HL-60 (cell line): ENCODE results near the gene ZSCAN5B.
"Not testable (repeated sequence)": the region's sequence is repeated elsewhere in the genome, so short reads cannot be mapped to it uniquely, and the experiment has no call there.

Experiments used
- GABPA ChIP-seq: IDR thresholded peaks from 2 replicates; pipeline ENCODE4 v1.6.1; 2012; ENCODE audit warnings: low read depth
- POLR2AphosphoS5 ChIP-seq: IDR thresholded peaks from 2 replicates; pipeline ENCODE4 v1.6.1; 2012; ENCODE audit warnings: low read depth
- SPI1 ChIP-seq: IDR thresholded peaks from 2 replicates; pipeline ENCODE4 v1.6.1; 2012; ENCODE audit warnings: low read depth, mild to moderate bottlenecking, borderline replicate concordance
- TF ChIP-seq, protein P1 (sequence below): IDR thresholded peaks from one replicate; pipeline ENCODE4 v1.5.1; 2011; ENCODE audit warnings: low read length, control low read depth, inconsistent platforms; ENCODE audit not compliant: insufficient read depth

GRCh38 chr19:56221442-56221841, 23.9 kb upstream of the ZSCAN5B start:
- TF ChIP-seq, protein P1, sequence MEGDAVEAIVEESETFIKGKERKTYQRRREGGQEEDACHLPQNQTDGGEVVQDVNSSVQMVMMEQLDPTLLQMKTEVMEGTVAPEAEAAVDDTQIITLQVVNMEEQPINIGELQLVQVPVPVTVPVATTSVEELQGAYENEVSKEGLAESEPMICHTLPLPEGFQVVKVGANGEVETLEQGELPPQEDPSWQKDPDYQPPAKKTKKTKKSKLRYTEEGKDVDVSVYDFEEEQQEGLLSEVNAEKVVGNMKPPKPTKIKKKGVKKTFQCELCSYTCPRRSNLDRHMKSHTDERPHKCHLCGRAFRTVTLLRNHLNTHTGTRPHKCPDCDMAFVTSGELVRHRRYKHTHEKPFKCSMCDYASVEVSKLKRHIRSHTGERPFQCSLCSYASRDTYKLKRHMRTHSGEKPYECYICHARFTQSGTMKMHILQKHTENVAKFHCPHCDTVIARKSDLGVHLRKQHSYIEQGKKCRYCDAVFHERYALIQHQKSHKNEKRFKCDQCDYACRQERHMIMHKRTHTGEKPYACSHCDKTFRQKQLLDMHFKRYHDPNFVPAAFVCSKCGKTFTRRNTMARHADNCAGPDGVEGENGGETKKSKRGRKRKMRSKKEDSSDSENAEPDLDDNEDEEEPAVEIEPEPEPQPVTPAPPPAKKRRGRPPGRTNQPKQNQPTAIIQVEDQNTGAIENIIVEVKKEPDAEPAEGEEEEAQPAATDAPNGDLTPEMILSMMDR, result not testable (repeated sequence)
- TF ChIP-seq POLR2AphosphoS5, GABPA, SPI1: not testable (repeated sequence)
